GM21723 (cell line): Measurements from ENCODE around the gene SAAL1.

Source experiments
- ATAC-seq: cut with Tn5 transposase; IDR thresholded peaks from one replicate; pipeline ENCODE4 v1.9.1; 2021; ENCODE audit warnings: mild to moderate bottlenecking, moderate library complexity; ENCODE audit not compliant: unreplicated experiment

The SAAL1 gene

DNA sequence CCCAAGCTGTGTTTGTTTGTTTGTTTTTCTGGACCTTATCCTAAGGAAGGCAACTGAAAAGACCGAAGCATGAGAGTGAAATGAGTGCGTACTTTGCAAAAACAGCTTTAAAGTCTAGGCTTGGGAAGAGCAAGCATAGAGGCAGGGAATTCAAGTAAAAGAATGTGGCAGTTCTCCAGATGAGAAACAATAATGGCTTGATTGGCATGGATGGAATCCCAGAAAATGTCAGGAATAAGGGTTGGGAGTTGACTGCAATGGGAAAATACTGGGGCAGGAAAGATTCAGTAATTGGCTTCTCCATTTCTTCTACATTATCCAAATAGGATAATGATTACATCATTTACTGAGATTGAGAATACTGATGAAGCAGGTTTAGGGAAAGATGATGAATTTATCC is 17.5 kb downstream of the SAAL1 start:
- ATAC-seq: no peak

DNA sequence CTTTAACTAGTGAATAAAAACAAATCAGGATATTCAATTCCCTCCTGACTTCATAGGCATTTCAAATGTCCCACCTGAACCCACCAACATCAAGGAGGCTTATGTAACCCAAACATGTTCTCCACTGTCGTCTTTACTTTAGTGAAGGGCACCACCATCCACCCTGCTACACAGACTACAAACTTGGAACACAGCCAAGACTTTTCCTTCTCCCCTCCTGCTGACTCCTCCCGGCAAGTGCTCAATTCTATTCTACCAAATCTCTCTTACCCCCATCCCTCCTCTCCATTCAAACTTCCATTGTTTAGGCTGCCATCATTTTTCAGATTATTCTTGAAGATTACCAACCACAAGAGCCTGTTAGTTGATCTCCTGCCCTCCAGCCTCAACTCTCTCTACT is 24.3 kb downstream of the SAAL1 start:
- ATAC-seq: no peak

DNA sequence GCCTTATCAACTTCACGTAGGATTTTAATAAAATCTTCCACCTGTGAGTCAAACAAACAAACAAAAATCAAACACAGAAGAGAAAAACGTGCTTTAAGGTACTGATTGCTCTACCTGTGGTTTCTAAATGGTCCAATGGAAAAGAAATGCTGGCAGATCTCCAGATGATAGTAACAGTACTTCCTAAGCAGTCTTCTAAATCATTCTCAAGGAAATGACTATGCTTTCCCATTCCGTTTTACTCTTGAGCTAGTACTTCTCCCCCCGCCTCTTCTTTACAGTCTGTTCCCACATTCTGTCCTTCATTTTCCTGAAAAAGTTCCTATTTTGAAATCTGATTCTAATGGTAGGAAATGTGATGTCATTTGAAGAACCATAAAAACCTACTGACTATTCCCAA is 25.4 kb downstream of the SAAL1 start:
- ATAC-seq: no peak

DNA sequence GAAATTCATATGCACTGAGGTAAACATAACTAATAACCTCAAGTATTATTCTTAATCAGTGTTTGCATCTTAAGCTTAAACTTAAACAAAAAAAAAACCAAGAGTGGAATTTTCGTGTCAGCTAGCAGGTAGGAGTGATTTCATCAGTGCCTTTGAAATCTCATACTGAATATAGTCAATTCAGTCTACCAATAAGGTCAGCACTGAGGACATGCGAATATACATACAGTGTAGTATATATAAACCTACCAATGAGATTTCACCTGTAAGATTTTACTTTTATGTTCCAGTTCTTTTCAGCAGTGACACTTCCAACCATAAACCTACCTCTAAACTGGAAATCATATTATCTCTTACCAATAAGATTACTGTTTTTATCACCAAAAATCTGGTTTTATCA is 27.0 kb downstream of the SAAL1 start:
- ATAC-seq: no peak

DNA sequence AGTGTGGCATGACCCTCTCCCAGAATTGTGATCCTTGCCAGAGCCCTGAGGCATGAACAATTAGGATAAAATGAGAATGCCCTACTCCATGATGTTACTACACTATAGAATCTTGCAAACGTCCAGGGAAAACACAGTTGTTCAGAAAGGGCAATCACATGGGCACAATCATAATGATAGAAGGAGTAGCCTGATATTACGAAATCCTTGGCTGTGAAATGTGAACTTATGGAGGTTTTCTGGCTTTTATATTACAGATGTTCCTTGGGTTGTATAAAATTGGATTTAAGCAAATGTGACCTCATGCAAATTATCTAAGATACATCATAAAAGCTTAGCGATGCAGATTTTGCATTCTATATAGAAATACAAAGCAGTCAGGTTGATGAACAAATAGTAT is 30.4 kb downstream of the SAAL1 start:
- ATAC-seq: no peak

DNA sequence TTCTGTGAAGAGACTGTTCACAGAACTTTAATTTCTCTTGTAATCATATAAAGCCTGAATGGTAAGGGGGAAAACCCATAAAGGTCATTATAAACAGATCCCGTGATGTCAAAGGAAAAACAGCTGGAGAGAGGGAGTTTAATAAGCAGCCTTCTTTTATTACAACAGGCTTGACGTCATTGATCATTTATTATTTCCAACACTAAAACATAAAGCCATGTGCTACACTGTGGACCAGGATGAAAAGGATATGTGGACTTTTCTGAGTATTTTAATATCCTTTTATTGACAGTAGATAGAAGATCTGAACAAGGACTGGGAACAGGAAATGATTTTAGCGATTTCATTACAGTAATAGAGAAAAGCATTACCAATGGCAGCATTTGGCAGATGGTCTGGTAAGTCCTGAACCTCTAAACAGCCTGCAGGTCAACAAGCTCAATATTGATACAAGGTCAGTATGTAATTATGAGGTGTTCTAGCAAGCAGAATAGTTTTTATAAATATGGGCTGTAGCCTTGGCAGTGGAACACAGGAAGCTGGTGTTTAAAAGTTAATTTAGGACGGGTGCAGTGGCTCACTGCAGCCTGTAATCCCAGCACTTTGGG is 34.7 kb downstream of the SAAL1 start:
- ATAC-seq: no peak

DNA sequence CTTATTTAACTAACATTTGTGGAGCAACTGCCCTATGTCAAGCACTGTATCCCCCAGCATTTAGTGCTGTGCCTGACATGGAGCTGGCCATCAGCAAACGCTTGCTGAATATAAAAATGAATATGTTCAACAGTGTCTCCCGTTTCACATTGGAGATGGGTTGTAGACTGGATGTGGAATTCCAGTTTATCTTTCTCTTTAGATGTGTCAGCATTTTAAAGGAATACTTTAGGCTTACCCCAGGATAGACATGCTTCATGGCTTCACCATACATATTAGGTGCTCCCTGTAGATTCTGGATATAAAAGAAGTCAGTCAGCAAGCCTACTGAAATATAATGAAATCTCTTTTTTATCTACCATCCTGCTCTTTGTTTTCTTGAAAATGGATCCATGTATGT is 38.5 kb downstream of the SAAL1 start:
- ATAC-seq: no peak

DNA sequence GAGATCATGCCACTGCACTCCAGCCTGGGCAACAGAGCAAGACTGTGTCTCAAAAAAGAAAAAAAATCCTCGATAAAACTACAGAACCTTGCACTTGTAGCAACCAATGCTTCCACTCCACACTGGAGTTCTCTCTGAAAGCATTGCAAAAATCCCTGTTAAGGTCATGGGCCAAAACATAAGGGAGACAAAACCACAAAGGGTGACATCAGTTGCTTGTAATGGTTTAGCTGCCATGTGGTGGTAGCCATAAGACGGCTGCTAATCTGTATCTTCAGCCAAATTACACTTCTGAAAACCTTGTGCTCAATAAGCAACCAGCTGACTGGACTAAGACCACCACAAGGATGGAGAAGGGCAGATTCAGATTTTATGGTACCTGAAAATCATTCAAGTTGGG is 39.3 kb downstream of the SAAL1 start:
- ATAC-seq: no peak

DNA sequence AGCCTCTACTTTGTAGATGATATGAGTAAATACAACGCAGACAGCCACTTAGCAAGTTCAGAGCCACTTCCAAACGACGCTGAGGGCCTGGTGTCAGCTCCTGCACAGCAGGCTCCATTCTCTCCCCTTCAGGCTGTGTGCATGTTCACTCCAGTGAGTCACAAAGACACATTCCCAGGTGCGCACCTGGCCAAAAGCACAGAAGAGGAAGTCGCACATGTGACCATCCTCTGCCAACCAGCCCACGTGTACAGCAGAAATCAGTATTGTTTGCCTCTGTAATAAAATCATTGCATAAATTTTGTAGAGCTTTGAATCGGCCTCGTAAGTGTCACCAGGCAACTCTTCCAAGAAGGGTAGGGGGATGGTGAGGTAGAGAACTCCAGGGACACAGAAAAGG is 40.3 kb downstream of the SAAL1 start:
- no peak for ATAC-seq

DNA sequence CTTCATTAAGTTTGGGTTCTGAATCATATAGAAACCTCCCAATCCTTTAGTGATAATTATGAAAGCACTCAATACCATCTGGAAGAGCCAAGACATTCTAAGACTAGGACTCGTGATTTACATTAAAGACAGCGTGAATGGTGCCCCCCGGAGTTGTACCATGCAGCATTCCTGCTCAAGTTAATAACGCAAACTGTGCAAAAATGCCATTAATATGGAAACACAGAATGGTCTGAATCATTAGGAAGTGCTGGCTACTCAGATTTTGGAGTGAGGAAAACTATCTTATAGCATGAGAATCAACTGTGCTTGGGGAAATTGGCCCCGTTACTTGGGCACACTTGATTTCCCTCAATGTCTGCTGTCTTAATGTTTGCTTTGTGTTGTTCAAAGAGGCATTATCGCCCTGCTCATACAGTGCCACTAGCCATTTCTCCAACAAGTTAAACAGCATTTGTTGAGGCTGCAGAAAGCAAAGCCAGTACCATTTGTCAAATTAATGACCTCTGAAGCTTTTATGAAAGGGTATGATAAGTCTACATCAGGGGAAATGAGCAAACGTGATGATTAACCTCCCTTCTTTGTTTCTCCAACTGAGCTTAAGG is 41.3 kb downstream of the SAAL1 start:
- no peak for ATAC-seq

DNA sequence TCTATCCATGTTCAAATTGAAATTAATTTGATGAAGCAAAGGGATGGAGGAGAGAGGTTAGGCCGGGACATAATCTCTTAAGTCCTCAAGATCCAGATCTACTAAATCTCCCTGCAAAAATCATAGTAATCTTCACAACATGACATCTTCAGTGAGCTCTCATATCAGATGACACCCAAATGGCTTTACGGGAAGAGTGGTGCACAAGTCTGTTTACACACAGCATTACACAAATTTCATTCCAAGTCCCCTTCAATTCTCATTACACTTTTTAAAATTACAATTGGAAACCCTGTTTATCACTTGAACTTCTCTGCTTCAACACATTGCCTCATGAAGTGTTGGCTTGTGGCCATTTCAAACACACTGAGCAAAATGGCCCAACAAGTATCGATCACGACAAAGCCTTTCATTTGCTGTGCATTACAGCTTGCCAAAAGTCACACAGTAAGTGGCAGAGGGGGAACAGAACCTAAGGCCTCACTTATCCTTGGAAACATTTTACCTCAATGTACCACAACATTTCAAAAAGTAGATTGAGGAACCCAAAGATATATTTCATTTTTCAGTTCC is 41.9 kb downstream of the SAAL1 start:
- no peak for ATAC-seq

DNA sequence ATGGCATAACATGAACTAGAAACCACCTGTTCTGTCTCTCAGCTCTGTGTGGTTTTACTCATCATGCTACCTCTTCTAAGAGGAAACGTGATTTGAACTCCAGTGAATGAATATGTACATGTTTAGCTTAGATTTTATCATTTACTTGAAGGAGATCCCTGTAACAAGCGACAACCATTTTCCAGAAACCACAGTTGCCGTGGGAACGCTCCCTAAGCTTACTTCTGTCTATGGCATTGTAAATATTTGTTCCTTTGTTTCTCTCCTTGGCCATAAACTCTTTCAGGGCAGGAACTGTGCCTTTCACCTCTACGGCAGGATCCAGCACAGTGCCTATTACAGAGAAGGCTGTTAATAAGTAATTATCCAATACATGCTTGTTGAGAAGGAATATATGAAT is 42.8 kb downstream of the SAAL1 start:
- ATAC-seq: no peak

DNA sequence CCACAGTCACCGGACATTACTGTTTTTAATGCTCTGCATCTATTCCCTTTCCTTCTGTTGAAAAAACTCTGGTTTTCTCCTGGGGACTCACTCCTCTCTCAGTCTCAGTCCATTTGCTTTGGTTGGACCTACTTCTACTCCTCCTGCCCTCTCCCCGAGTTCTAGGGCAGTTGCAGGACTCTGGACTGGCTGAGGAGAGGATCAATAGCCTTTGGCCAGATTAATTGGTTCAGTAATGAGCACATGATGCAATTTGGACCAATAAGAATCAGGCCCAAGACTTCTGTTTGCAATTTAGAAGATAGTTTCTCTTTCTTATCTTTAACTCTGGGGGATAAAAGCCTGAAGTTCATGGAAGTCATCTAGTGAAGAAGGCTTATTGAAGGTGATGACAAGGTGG is 44.5 kb downstream of the SAAL1 start:
- ATAC-seq: no peak

DNA sequence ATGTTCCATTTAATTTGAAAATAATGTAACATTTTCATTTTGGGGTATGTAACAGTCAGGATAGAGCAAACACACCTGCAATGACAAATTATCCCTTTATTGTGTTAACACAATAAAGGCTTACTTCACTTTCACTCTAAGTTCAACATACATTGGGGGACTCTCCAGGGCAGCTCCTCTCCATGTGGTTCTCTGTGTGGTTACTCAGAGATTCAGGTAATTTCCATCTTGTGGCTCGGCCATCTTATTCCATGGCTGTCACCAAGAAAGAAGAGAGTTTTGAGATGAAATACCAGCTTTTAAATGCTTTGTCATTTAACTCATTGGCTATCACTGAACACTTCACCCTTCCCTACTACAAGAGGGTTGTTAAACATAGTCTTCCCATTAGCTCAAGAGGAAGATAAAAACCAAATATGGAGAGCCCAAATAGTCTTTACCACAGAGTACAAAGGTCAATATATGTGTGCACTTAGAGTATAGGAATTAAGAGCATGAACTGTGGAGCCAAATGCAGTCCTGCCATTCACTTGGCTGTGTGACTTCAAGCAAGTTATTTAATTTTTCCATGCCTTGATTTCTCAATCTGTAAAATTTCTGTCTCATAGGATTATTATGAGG is 49.2 kb downstream of the SAAL1 start:
- no peak for ATAC-seq

DNA sequence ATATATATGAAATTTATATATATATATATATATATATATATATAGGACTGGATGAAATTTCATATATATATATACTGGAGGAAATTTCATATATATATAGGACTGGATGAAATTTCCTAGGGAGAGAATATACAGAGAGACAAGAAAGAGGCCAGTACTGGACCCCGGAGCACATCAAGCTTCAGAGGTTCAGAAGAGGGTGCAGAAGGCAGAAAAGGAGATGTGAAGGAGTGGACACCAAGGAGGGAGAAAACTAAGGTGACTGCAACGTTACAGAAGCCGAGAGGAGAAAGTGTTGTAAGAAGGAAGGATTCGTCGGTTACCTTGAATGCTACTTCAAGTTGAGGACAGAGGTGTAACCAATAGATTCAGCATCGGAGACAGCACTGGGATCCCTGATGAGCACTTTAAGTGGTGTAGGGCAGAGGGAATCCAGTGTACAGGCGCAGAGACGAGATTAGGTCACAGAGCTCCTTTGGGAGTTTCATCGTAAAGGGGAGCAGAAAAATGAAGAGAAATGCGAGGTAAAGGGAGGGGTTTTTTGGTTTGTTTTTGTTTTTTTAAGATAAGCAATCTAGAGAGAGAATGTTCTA is 51.3 kb downstream of the SAAL1 start:
- ATAC-seq: no peak

DNA sequence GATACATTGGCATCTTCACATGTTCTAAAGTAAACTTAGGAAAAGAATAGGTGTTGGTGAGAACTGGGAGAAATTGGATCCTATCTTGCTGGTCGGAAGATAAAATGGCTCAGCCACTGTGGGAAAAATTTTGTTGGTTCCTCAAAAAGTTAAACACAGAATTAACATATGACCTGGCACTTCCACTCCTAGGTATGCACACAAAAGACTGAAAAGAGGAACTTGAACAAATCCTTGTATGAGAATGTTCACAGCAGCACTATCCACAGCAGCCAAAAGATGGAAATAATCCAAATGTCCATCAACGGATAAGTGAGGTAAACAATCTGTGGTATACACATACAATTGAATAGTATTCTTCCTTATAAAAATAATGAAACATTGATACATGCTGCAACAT is 55.0 kb downstream of the SAAL1 start:
- no peak for ATAC-seq

DNA sequence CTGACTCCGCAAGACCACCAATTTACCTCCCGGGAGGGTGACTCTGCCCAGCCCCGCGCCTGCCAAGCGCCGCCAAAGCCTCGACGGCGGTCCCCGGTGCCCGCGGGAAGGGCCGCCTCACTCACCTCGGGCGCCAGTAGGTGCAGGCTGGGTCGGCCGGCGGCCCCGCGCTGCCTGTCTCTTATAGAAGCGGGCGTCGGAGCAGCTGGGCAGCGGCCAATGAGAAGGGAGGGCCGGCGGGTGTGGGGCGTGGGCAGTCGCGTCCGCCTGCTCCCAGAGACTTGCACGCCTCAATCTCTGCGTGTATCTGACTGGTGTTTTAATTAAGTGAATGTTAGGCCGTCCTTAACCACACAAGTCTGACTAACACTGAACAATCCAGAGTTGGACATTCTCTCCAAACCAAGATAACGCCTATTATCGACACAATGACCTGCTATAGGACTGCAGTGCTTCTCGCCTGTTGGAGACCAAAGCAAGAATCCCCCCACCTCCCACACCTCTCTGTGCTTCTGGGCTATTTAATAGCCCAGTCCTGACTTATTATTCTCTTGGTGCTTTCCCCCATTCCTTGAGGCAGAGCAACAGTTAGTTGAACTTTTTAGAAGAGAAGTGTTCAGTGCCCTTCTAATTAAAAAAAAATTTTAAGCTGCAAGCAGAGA is 59.6 kb downstream of the SAAL1 start, which contains the start of gene TPH1:
TSS of gene TPH1 (minus strand) at position 154 of the 662 bp plus-strand sequence. CDS start 5,507 bp downstream, outside the sequence.
- no peak for ATAC-seq

DNA sequence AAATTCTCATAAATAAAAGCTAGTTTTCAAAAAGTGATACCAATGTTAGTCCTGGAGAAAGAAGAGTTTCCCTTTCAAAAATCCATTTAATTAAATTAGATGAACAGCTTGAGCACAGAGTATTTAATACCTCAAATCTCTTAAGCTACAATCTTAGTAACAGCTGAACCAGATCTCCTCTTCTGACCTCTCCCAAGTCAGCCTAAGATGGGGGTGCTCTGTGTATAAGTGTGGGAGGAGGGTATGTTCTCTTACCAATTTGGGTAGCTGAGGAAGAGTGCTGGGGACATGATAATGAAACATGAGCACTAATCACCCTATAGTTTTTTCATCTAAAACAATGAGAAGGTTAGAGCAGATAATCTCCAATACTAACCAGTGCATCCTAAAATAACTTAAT is 69.4 kb downstream of the SAAL1 start:
- no peak for ATAC-seq
